Panc1 (cell line): Measurements from ENCODE around the gene TTLL10. TPM values are rescaled to one million over a fixed set of nuclear protein-coding genes. Genes with fewer than 3 reads are reported as not detected.

Source experiments
- ATAC-seq: fragments of 200-7000 bp; cut with Tn5 transposase; 2 replicates; pipeline ENCODE4 v1.9.1; 2020; ENCODE audit warnings: mild to moderate bottlenecking, moderate library complexity
- BruUV-seq: library from RNA; stranded (reverse); fragments of 400-500 nt; replicated peaks from 2 replicates; lab custom pipeline; 2021; lab: Mats Ljungman, UMichigan
- CTCF ChIA-PET: fragments of 300-600 bp; sonication (Branson Sonifier 250); formaldehyde crosslinking; loops from one replicate; lab custom pipeline; 2022; ENCODE audit warnings: antibody characterized with exemption; lab: Charles Lee
- POLR2A ChIA-PET: fragments of 300-600 bp; sonication (Branson Sonifier 250); formaldehyde crosslinking; loops from one replicate; lab custom pipeline; 2022; ENCODE audit warnings: antibody characterized with exemption; lab: Charles Lee
- DNase-seq: peaks from one replicate; pipeline ENCODE4 v3.0.0-alpha.2; 2010; ENCODE audit warnings: low read depth, low spot score
- H3K27ac ChIP-seq: 2 replicates; pipeline ENCODE4 v1.5.1; 2011; ENCODE audit warnings: mild to moderate bottlenecking, low read length, inconsistent platforms
- H3K27me3 ChIP-seq: fragments of 200-500 bp; sonication (Bioruptor generic); 2 replicates; pipeline ENCODE4 v1.6.0; 2014; ENCODE audit warnings: low read length, inconsistent platforms; ENCODE audit not compliant: control insufficient read depth, insufficient read depth
- H3K36me3 ChIP-seq: fragments of 200-500 bp; sonication (Bioruptor generic); 2 replicates; pipeline ENCODE4 v1.5.1; 2014; ENCODE audit warnings: inconsistent platforms, mild to moderate bottlenecking, low read length, moderate library complexity; ENCODE audit not compliant: control insufficient read depth, insufficient read depth
- H3K4me1 ChIP-seq: 2 replicates; pipeline ENCODE4 v1.5.1; 2011; ENCODE audit warnings: inconsistent platforms, mild to moderate bottlenecking, low read length, moderate library complexity; ENCODE audit not compliant: control insufficient read depth, insufficient read depth
- H3K4me3 ChIP-seq, 2 experiments: 2 replicates each; pipeline ENCODE4 v1.5.1; 2011 to 2012; ENCODE audit warnings: low read depth in 2 of 2, low read length in 2 of 2, mild to moderate bottlenecking in 2 of 2, inconsistent platforms in 1 of 2, moderate library complexity in 1 of 2
- H3K9me3 ChIP-seq: fragments of 200-500 bp; sonication (Bioruptor generic); 2 replicates; pipeline ENCODE4 v1.5.1; 2014; ENCODE audit warnings: low read depth, mild to moderate bottlenecking, inconsistent platforms, low read length, moderate library complexity; ENCODE audit not compliant: control insufficient read depth, insufficient read depth
- POLR2AphosphoS5 ChIP-seq: IDR thresholded peaks from 2 replicates; pipeline ENCODE4 v1.6.1; 2012; ENCODE audit warnings: mild to moderate bottlenecking, low read depth, low read length, moderate library complexity
- SIN3A ChIP-seq: IDR thresholded peaks from 2 replicates; pipeline ENCODE4 v1.6.1; 2012; ENCODE audit warnings: low read depth, mild to moderate bottlenecking, low read length, moderate library complexity, borderline replicate concordance; ENCODE audit not compliant: insufficient read depth
- TCF7L2 ChIP-seq: IDR thresholded peaks from 2 replicates; pipeline ENCODE4 v1.6.1; 2011; ENCODE audit warnings: mild to moderate bottlenecking, low read depth, low read length, inconsistent platforms
- in situ Hi-C: cut with HindIII; loops from 2 replicates; pipeline ENCODE4 v1.10.0; 2016; ENCODE audit warnings: low sequenced_read_pairs, low pct_unique_long_range_greater_than_20kb
- intact Hi-C: fragments of 100-400 bp; cut with micrococcal nuclease; formaldehyde crosslinking; loops from one replicate; pipeline ENCODE4 v1.10.0; 2022; ENCODE audit not compliant: unreplicated experiment
- total RNA-seq: library from RNA; stranded (reverse); gene quantifications from one replicate; pipeline ENCODE4 v1.2.1, GENCODE V29; 2021; ENCODE audit not compliant: unreplicated experiment
- TF ChIP-seq, protein P1 (sequence below): fragments of 450-650 bp; IDR thresholded peaks from 2 replicates; pipeline ENCODE4 v1.5.1; 2017; ENCODE audit warnings: mild to moderate bottlenecking
- TF ChIP-seq, protein P2 (sequence below), 2 experiments: IDR thresholded peaks; 2 replicates each; pipeline ENCODE4 v1.6.1; 2011 to 2012; ENCODE audit warnings: low read depth in 2 of 2, control low read depth in 1 of 2, low read length in 1 of 2, mild to moderate bottlenecking in 1 of 2, moderate library complexity in 1 of 2; ENCODE audit not compliant: insufficient read depth in 1 of 2

The TTLL10 gene
- total RNA-seq, 1 experiment from 2014 or later, result not detected

DNA sequence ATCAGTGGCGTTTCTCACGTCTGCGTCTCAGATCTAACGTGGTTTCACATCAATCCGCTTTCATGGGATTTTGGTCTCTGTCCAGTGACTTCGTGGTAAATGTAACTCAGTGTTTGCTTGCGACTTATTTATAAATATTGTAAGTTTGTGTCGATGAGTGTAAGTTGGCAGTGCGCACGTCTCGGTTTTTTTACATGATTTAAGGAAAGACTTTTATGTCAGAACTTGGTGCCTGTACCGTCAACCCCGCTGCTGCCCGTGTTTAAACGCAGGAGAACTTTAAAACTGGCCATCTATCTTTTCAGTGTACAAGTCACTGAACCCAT, 59.9 kb downstream of the TTLL10 start:
- DNase-seq (no peak), ATAC-seq (no peak)
- Histone ChIP-seq H3K4me3 (no peak overlapping the region), H3K27me3 (no peaks in the 10 kb centered on the region), H3K27ac (peak overlapping the region; percentile 65), H3K9me3 (no peaks in the 10 kb centered on the region), H3K4me1 (peaks cover 49% of the 10 kb centered on the region), H3K36me3 (peaks cover 8% of the 10 kb centered on the region; the same call in 1 of the 2 replicates)
- intact Hi-C loops, result loop anchor here (5.0 kb wide), 1 partner anchor 111 kb away; no protein-coding TSS in a partner anchor
- ChIA-PET CTCF (no interaction called here), POLR2A (no interaction called here)
- TF ChIP-seq, protein P1, sequence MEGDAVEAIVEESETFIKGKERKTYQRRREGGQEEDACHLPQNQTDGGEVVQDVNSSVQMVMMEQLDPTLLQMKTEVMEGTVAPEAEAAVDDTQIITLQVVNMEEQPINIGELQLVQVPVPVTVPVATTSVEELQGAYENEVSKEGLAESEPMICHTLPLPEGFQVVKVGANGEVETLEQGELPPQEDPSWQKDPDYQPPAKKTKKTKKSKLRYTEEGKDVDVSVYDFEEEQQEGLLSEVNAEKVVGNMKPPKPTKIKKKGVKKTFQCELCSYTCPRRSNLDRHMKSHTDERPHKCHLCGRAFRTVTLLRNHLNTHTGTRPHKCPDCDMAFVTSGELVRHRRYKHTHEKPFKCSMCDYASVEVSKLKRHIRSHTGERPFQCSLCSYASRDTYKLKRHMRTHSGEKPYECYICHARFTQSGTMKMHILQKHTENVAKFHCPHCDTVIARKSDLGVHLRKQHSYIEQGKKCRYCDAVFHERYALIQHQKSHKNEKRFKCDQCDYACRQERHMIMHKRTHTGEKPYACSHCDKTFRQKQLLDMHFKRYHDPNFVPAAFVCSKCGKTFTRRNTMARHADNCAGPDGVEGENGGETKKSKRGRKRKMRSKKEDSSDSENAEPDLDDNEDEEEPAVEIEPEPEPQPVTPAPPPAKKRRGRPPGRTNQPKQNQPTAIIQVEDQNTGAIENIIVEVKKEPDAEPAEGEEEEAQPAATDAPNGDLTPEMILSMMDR, result no peak
- TF ChIP-seq, protein P2, sequence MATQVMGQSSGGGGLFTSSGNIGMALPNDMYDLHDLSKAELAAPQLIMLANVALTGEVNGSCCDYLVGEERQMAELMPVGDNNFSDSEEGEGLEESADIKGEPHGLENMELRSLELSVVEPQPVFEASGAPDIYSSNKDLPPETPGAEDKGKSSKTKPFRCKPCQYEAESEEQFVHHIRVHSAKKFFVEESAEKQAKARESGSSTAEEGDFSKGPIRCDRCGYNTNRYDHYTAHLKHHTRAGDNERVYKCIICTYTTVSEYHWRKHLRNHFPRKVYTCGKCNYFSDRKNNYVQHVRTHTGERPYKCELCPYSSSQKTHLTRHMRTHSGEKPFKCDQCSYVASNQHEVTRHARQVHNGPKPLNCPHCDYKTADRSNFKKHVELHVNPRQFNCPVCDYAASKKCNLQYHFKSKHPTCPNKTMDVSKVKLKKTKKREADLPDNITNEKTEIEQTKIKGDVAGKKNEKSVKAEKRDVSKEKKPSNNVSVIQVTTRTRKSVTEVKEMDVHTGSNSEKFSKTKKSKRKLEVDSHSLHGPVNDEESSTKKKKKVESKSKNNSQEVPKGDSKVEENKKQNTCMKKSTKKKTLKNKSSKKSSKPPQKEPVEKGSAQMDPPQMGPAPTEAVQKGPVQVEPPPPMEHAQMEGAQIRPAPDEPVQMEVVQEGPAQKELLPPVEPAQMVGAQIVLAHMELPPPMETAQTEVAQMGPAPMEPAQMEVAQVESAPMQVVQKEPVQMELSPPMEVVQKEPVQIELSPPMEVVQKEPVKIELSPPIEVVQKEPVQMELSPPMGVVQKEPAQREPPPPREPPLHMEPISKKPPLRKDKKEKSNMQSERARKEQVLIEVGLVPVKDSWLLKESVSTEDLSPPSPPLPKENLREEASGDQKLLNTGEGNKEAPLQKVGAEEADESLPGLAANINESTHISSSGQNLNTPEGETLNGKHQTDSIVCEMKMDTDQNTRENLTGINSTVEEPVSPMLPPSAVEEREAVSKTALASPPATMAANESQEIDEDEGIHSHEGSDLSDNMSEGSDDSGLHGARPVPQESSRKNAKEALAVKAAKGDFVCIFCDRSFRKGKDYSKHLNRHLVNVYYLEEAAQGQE (IDR thresholded peaks at IDR 0.05; ENCODE audit: insufficient read depth in 1 of 2, low read depth in 2 of 2, low read length in 1 of 2), result no peak
- TF ChIP-seq SIN3A (no peak), POLR2AphosphoS5 (no peak)
- no TSS peak for BruUV-seq
- in situ Hi-C loops, result no loop called here

- DNase-seq, result no peak
- peaks cover 8% of the 10 kb centered on the region; the same call in 1 of the 2 replicates for H3K36me3 ChIP-seq
- H3K4me1 ChIP-seq, result peaks cover 57% of the 10 kb centered on the region
- in situ Hi-C loops, result no loop called here
- H3K27ac ChIP-seq, result peak overlapping the region; percentile 65
- TF ChIP-seq SIN3A (no peak), TCF7L2 (no peak), POLR2AphosphoS5 (no peak; the same call in 1 of the 2 replicates)
- TF ChIP-seq, protein P2 (IDR thresholded peaks at IDR 0.05; ENCODE audit: insufficient read depth in 1 of 2, low read depth in 2 of 2, low read length in 1 of 2), result no peak
- TF ChIP-seq, protein P1, result no peak
- POLR2A ChIA-PET, result no interaction called here
- H3K9me3 ChIP-seq, result no peaks in the 10 kb centered on the region
- no TSS peak for BruUV-seq
- intact Hi-C loops, result loop anchor here (5.0 kb wide), 1 partner anchor 112 kb away; no protein-coding TSS in a partner anchor
- CTCF ChIA-PET, result no interaction called here
- no peak overlapping the region for H3K4me3 ChIP-seq
- no peaks in the 10 kb centered on the region for H3K27me3 ChIP-seq
- no peak for ATAC-seq
Measured at GRCh38 chr1:1234180-1234808, 60.6 kb downstream of the TTLL10 start.
